ENCODE data around the gene FITM1.

DNA sequence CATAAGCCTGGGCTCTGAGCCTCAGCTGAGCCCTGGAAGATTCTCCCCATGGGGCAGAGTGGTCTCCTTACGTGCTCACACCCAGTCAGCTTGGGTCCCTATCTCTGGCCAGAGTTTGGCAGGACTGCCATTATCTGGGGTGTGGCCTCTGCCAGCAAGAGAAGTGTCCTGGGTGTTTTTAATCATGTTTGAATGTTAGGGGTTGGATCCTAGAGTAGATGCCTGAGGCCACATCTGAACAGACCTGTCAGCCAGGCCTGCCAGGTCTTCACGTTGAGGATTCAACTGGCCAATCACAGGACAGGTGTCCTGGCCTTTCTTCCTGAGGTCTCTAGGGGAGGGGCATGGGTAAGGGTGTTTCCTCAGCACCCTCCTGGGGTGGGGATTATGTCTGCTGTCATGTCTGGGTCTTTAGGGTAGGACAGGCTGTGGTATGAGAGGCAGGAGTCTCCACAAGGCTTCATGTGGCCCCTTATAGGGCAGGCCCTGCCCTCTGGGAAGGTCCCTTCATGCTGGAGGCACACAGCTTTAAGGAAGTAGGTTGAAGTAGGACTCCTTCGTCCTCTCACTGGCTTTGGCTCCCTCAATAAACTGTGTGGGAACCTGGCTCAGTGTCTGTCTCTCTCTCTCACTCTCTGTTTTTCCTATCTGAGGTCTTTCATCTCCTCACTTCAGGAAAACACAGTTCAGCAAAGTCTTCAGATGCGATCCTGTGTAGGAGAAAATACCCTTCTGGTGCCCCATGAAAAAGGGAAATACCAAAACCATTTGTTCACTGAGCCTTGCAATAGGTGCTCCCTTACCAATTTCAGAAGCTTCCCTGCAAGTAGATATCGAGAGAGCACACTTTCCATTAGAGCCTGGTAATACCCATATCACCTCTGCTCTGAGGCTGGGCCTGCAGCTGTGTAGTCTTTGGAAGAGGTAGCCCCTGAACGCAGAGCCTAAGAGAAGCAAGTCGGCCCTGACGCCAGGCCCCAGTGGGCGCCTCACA is 6.7 kb upstream of the FITM1 start:
- TF ChIP-seq POLR2A (IDR thresholded peaks at IDR 0.05; ENCODE audit: low read depth, low read length) = no peak
- no peak for TF ChIP-seq POLR2AphosphoS5 (IDR thresholded peaks at IDR 0.05; ENCODE audit: insufficient read depth, low read depth, low read length)
- TF ChIP-seq, protein P1, sequence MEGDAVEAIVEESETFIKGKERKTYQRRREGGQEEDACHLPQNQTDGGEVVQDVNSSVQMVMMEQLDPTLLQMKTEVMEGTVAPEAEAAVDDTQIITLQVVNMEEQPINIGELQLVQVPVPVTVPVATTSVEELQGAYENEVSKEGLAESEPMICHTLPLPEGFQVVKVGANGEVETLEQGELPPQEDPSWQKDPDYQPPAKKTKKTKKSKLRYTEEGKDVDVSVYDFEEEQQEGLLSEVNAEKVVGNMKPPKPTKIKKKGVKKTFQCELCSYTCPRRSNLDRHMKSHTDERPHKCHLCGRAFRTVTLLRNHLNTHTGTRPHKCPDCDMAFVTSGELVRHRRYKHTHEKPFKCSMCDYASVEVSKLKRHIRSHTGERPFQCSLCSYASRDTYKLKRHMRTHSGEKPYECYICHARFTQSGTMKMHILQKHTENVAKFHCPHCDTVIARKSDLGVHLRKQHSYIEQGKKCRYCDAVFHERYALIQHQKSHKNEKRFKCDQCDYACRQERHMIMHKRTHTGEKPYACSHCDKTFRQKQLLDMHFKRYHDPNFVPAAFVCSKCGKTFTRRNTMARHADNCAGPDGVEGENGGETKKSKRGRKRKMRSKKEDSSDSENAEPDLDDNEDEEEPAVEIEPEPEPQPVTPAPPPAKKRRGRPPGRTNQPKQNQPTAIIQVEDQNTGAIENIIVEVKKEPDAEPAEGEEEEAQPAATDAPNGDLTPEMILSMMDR (IDR thresholded peaks at IDR 0.05; ENCODE audit: extremely low read depth in 1 of 2, insufficient read depth in 1 of 2, low read depth in 1 of 2, low read length in 2 of 2) = no peak
- TF ChIP-seq MAX (IDR thresholded peaks at IDR 0.05; ENCODE audit: insufficient read depth, insufficient read length) = no peak
- TF ChIP-seq EZH2 (IDR thresholded peaks at IDR 0.05; ENCODE audit: borderline replicate concordance, low read depth, low read length, severe bottlenecking) = no peak
- TF ChIP-seq MYC (IDR thresholded peaks at IDR 0.05; ENCODE audit: low read depth, low read length) = no peak
- no peak for TF ChIP-seq GATA2 (IDR thresholded peaks at IDR 0.05; ENCODE audit: insufficient read depth, insufficient read length, low read depth, low read length)
